KBM-7 (cell line): Measurements from ENCODE around the gene LRP1.

ENCODE experiments used
- DNase-seq: peaks from one replicate; pipeline ENCODE4 v3.0.0-alpha.2; 2015
- in situ Hi-C: fragments of 300-500 bp; cut with MboI; formaldehyde crosslinking; loops from 2 replicates; pipeline ENCODE4 v1.14.3; 2020; ENCODE audit warnings: low sequenced_read_pairs, low pct_unique_long_range_greater_than_20kb, mixed read lengths

The LRP1 gene

DNA sequence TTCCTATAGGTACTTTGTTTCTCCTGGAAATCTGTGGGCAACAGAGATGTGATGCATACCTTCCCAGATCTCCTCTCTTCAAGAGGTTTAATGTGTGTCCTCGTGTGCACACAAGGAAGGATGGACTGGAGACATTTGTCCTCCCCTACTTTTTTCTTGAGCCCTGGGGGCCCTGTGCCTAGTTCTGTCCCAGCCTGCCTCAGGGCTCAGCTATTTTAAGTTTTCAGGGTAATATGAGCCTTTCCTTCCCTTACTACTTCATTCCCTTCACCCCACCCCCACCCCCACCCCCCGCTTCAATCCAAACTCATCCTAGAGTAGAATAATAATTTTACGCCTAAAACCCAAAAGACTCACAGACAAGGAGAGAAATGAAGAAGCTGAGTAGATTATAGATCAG lies 122.3 kb downstream of the LRP1 start:
- no peak for DNase-seq
- in situ Hi-C loops, result no loop called here

DNA sequence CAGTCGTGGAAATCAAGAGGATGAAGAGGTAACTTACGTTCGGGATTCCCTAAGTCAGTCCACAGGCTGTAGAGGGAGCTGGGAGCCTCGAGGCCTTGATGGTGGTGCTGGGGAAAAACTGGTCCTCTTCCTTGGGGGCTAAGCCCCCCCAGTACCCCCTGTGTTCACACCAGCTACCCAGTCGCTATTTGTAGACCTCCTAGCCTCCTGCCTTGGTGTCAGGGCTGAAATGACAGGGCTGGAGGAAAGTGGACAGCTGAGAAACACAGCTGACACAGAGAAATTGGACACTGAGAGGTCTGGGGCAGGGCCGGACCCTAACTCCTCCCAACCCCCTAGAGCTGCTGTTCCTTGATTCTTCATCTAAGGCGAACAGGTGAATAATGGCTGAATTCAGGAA lies 122.7 kb downstream of the LRP1 start, which contains the start of gene STAC3:
STAC3 (minus strand) TSS at position 232 of the 400 bp plus-strand sequence. CDS start 1,551 bp downstream, outside the sequence.
- in situ Hi-C loops, result no loop called here

DNA sequence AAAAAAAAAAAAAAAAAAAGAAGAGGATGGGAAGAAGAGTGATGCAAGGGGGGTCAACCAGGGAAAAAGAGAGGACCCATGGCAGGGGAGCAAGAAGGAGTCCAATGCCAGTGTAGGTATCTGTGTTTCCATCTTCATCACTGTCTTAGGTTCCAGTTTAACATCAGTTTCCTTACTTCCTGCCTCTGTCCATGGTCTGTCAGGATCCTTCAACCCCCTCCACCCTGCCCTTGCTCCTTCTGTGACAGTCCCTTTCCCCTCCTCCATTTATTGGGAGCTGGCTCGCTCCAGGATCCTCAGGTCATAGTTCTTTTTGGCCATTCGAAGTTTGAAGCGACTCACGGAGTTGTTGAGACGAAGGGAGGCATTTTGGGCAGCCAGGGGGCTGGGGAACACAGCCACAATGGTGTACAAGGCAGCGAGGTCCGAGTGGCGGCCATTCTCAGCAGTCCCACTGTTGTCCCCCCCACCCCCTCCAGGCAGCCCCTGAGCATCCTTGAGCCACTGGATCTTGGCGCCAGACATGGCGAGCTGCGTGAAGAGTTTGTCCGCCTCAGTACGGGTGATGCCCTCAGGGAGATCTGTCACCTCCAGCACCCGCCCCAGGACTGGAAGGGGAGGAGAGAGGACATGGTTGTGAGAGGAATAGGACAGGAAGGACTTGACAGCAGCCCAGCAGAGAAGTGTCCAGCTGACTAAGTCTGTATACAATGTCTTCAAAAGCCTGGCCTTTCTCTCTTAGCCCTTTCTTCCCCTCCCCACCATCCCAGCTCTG lies 126.4 kb downstream of the LRP1 start:
- in situ Hi-C loops, result no loop called here
- no peak for DNase-seq

More for the DNA sequence above, 122.7 kb downstream of the LRP1 start, which contains the start of gene STAC3:
- no peak for DNase-seq

DNA sequence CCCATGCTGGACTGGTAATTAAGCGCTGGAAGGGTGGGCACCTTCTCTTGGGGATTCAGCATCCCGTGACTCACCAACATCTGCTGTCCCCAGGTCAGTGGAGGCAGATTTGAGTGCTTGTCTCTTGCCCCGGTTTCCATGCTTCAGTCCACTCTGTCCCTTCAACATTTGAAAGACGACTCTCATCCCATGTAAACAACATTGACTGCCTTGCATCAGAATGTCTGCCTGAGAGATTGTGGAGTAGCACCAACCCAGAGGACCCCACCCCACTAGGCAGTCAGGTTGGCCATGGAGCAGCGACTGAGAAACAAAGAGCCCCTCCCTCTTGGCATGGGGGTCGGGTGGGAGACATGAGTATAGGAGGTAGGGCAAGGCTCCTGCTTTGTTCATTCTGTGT lies 127.6 kb downstream of the LRP1 start:
- DNase-seq, result no peak
- in situ Hi-C loops, result no loop called here

DNA sequence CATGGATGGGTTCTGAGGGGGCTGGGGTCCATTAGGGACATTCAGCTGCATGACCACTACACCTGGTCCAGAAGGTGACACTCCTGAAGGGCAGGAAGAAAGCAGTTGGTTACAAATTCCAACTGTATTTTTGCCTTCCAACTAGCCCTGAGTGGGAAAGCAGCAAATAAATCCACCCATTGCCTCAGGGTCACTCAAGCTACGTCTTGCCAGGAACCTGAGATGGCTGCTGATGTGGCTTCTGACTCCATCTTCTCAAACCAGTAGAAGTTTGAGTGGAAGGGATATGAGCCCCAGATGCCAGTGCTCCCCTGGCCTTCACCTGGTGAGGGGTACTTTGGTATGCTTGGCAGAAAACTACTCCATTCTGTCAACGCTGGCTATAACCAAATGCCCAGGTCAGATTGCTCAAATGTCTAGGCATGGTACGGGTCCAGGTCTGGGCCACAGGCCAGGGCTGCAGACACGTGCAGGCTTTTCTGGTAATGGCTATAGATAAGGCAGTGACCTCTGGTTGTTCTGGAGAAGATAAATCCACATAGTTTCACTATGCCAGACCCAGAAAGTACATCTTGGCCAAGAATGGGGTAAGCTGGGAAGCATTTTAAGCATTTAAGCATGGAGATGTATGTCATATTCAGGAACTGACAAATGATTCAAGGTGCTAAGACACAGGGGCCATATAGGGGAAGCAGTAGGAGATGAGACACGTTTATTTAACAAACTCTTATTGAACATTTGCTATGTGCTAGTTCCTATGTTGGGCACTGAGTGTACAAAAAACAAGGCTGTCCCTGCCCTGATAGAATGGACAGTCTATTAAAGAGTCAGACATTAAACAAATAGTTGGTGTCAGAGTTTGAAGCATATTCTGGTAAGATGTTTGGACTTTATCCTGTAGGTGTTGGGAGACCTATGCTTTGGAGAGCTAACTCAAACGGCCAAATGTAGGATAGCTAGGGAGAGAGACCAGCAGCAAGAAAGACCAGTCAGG lies 131.0 kb downstream of the LRP1 start:
- in situ Hi-C loops, result no loop called here
- DNase-seq, result no peak

DNA sequence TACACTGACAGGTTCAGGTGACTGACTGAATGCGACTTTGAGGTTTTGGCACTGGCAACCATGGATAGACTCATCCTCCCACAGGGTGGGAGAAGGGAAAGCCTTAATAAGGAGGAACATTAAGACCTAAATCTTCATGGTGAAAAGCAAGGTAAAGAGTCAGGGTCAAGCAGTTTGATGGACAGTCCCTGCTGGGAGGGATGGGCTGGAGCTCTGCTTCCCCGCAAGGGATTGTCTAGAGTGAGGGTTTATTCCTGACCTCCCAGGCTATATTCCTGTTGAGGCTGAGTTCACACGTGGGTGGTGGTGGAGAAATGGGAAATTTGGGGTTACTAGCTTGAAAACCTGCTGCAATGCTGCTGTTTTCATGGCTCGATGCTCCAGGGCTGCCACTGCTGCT lies 132.1 kb downstream of the LRP1 start:
- no peak for DNase-seq
- in situ Hi-C loops, result no loop called here

DNA sequence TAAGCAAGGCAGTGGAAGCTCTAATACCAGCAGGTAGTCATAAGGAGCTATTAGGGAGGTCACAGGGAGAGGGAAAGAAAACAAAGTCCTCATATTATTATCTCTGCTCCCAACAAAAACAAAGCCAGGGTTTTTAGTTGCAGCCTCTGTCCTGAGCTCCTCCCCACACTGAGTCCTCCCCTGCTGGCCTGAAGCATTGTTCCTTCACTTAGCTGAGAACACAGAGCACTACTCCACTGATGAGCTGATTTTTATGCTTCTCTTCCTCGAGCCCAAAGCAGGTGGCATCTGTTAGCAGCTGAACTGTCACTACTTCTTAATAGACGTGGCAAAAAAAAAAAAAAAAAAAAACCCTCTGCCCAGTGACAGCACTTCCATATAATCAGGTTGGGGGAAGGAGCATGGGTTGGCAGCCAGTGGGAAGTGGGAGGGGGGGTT lies 133.2 kb downstream of the LRP1 start:
- in situ Hi-C loops, result no loop called here
- DNase-seq, result no peak

DNA sequence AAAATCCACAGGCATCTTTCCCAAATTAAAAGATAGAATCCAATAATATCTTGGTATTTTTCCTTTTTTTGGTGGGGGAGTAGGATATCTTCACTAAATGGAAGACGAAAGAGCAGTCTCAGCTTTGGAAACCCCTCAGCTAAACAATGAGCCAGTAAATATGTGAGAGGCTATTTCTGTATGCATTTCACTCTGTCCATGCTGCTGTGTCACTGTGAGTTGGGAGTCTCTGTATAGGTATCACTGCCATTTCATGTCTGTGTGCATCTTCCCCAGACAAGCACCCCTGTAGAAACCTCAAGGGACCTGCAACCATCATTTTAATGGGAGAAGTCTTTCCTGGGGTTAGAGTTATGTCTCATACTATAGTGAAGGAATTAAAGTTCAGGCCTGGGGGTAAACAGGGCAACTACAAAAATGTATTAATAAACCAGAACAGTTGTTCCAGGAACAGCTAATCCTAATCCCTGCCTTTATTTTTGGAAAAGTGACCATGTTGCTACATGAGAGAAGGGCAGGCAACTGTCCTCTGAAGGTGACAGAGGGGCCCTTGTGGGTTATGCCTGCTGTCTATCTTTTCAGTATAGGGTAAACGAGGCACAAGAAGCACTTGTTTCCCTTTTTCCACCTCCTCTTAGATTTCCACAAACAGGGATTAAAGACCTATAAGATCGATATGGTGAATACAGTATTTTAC lies 134.0 kb downstream of the LRP1 start:
- in situ Hi-C loops, result no loop called here

More for the DNA sequence above, 134.0 kb downstream of the LRP1 start:
- DNase-seq, result no peak
